Measurements from ENCODE around the gene IL3RA.
"Not testable (repeated sequence)": the region's sequence is repeated elsewhere in the genome, so short reads cannot be mapped to it uniquely, and the experiment has no call there.

IL3RA gene

GRCh38 chrX:1336331-1336943 lies at the start of gene IL3RA:
Gene IL3RA (plus strand): TSS chrX:1336785. CDS start chrX:1341766, 4,981 bp downstream.
- no peak for DNase-seq

- DNase-seq: no peak
Observed at GRCh38 chrX:1289535-1289934, 47.0 kb upstream of the IL3RA start.

GRCh38 chrX:1291110-1291740 lies 45.4 kb upstream of the IL3RA start:
- no peak for DNase-seq

GRCh38 chrX:1292575-1293290 lies 43.9 kb upstream of the IL3RA start:
- no peak for DNase-seq

- DNase-seq: no peak
Observed at GRCh38 chrX:1294301-1295067, 42.1 kb upstream of the IL3RA start.

- no peak for DNase-seq
Observed at GRCh38 chrX:1295550-1295949, 41.0 kb upstream of the IL3RA start.

- DNase-seq: not testable (repeated sequence)
Observed at GRCh38 chrX:1297591-1297990, 39.0 kb upstream of the IL3RA start.

GRCh38 chrX:1300449-1300848 lies 36.1 kb upstream of the IL3RA start:
- no peak for DNase-seq

GRCh38 chrX:1305411-1305810 lies 31.2 kb upstream of the IL3RA start:
- no peak for DNase-seq

GRCh38 chrX:1306909-1307625 lies 29.5 kb upstream of the IL3RA start:
- DNase-seq: no peak

GRCh38 chrX:1307626-1308340 lies 28.8 kb upstream of the IL3RA start:
- no peak for DNase-seq

- DNase-seq: no peak
Observed at GRCh38 chrX:1308476-1308875, 28.1 kb upstream of the IL3RA start.

GRCh38 chrX:1308917-1309316 lies 27.7 kb upstream of the IL3RA start:
- not testable (repeated sequence) for DNase-seq

- no peak for DNase-seq
Observed at GRCh38 chrX:1313788-1314187, 22.8 kb upstream of the IL3RA start.

- DNase-seq: no peak
Observed at GRCh38 chrX:1316527-1316926, 20.1 kb upstream of the IL3RA start.

GRCh38 chrX:1321674-1322073 lies 14.9 kb upstream of the IL3RA start:
- DNase-seq: no peak

- no peak for DNase-seq
Observed at GRCh38 chrX:1322393-1322792, 14.2 kb upstream of the IL3RA start.

GRCh38 chrX:1323315-1323714 lies 13.3 kb upstream of the IL3RA start:
- peak; percentile 41 for DNase-seq

- DNase-seq: no peak
Observed at GRCh38 chrX:1325515-1326116, 11.0 kb upstream of the IL3RA start.

GRCh38 chrX:1327651-1328304 lies 8.8 kb upstream of the IL3RA start:
- DNase-seq: no peak

GRCh38 chrX:1330605-1331004 lies 6.0 kb upstream of the IL3RA start:
- no peak for DNase-seq
